ENCODE data around the gene GNAT3. TPM values are rescaled to one million over a fixed set of nuclear protein-coding genes. Genes with fewer than 3 reads are reported as not detected.

GNAT3 gene
- total RNA-seq, 1 experiment from 2014 or later, result not detected

- intact Hi-C loops (cut with micrococcal nuclease), result no loop called here
- peaks cover 9% of the 10 kb centered on the region for H3K4me1 Mint-ChIP-seq (ENCODE audit: insufficient read depth, unreplicated experiment)
- H3K36me3 Mint-ChIP-seq (ENCODE audit: insufficient read depth, unreplicated experiment), result no peaks in the 10 kb centered on the region
- H3K9me3 Mint-ChIP-seq (ENCODE audit: unreplicated experiment), result peaks cover 5% of the 10 kb centered on the region
- DNase-seq (ENCODE audit: unreplicated experiment), result no peak
- H3K27me3 Mint-ChIP-seq (ENCODE audit: insufficient read depth, unreplicated experiment), result no peaks in the 10 kb centered on the region
- BruUV-seq (replicated peaks), result no TSS peak
- H3K27ac Mint-ChIP-seq (ENCODE audit: low read depth, unreplicated experiment), result peak overlapping the region; percentile 68
- no peak overlapping the region for H3K4me3 Mint-ChIP-seq (ENCODE audit: unreplicated experiment)
- POLR2A ChIA-PET, result interaction anchor here (0.9 to 1.5 kb wide), 4 partner anchors 10 to 65 kb away, joined by 3 to 5 read pairs (median 3); no protein-coding TSS in a partner anchor
- TF ChIP-seq CTCF (IDR thresholded peaks at IDR 0.05; ENCODE audit: unreplicated experiment), result no peak
- CTCF ChIA-PET, result interaction anchor here (0.6 kb wide), 1 partner anchor 71 kb away, joined by 3 read pairs; no protein-coding TSS in a partner anchor
These were observed 37.1 kb upstream of the GNAT3 start for GRCh38 chr7:80548840-80549530.

- H3K4me3 Mint-ChIP-seq (ENCODE audit: unreplicated experiment), result peak overlapping the region; percentile 11
- intact Hi-C loops (cut with micrococcal nuclease), result no loop called here
- POLR2A ChIA-PET, result interaction anchor here (0.6 to 2.1 kb wide), 15 partner anchors 10 to 258 kb away, joined by 3 to 10 read pairs (median 3); no protein-coding TSS in a partner anchor
- peak; percentile 89 for DNase-seq (ENCODE audit: unreplicated experiment)
- H3K36me3 Mint-ChIP-seq (ENCODE audit: insufficient read depth, unreplicated experiment), result no peaks in the 10 kb centered on the region
- H3K27ac Mint-ChIP-seq (ENCODE audit: low read depth, unreplicated experiment), result no peak overlapping the region
- no peak for TF ChIP-seq CTCF (IDR thresholded peaks at IDR 0.05; ENCODE audit: unreplicated experiment)
- no TSS peak for BruUV-seq (replicated peaks)
- peaks cover 7% of the 10 kb centered on the region for H3K4me1 Mint-ChIP-seq (ENCODE audit: insufficient read depth, unreplicated experiment)
- H3K9me3 Mint-ChIP-seq (ENCODE audit: unreplicated experiment), result peaks cover 5% of the 10 kb centered on the region
- CTCF ChIA-PET, result interaction anchor here (0.7 to 1.1 kb wide), 4 partner anchors 45 to 156 kb away, joined by 3 to 4 read pairs (median 3); no protein-coding TSS in a partner anchor
- no peaks in the 10 kb centered on the region for H3K27me3 Mint-ChIP-seq (ENCODE audit: insufficient read depth, unreplicated experiment)
These were observed 30.5 kb upstream of the GNAT3 start for GRCh38 chr7:80542398-80542797.

GRCh38 chr7:80540836-80541235 is 29.0 kb upstream of the GNAT3 start:
- H3K36me3 Mint-ChIP-seq (ENCODE audit: insufficient read depth, unreplicated experiment), result no peaks in the 10 kb centered on the region

More at GRCh38 chr7:80540836-80541235, 29.0 kb upstream of the GNAT3 start:
- Mint-ChIP-seq H3K27me3 (ENCODE audit: insufficient read depth, unreplicated experiment) (no peaks in the 10 kb centered on the region), H3K4me3 (ENCODE audit: unreplicated experiment) (no peak overlapping the region), H3K9me3 (ENCODE audit: unreplicated experiment) (peaks cover 5% of the 10 kb centered on the region), H3K27ac (ENCODE audit: low read depth, unreplicated experiment) (no peak overlapping the region), H3K4me1 (ENCODE audit: insufficient read depth, unreplicated experiment) (peaks cover 7% of the 10 kb centered on the region)
- BruUV-seq (replicated peaks), result no TSS peak
- intact Hi-C loops (cut with micrococcal nuclease), result no loop called here
- ChIA-PET POLR2A (interaction anchor here (0.6 to 1.0 kb wide), 2 partner anchors 42 to 306 kb away, joined by 3 to 4 read pairs; no protein-coding TSS in a partner anchor), CTCF (interaction anchor here (0.6 kb wide), 1 partner anchor 84 kb away, joined by 3 read pairs; no protein-coding TSS in a partner anchor)
- no peak for TF ChIP-seq CTCF (IDR thresholded peaks at IDR 0.05; ENCODE audit: unreplicated experiment)
- DNase-seq (ENCODE audit: unreplicated experiment), result no peak
